Activated CD4-positive, alpha-beta memory T cell treated with anti-CD3 and anti-CD28 coated beads, Interleukin-2, amount 10 ng/mL, durations not matched to agents 7 days and 5 days (primary cell): ENCODE results near the gene PRKAG2. TPM values are rescaled to one million over a fixed set of nuclear protein-coding genes. Genes with fewer than 3 reads are reported as not detected.
A peak's percentile ranks its signal among the peaks of the same experiment; 100 is the strongest.
"Not testable (repeated sequence)": the region's sequence is repeated elsewhere in the genome, so short reads cannot be mapped to it uniquely, and the experiment has no call there.

Experiments
- CTCF ChIA-PET: fragments of 350-600 bp; sonication (Branson Sonifier 250); formaldehyde crosslinking; loops from one replicate; lab custom pipeline; 2021; ENCODE audit warnings: antibody characterized with exemption, inconsistent platforms; lab: Charles Lee
- POLR2A ChIA-PET: fragments of 350-600 bp; sonication (Branson Sonifier 250); formaldehyde crosslinking; loops from one replicate; lab custom pipeline; 2021; ENCODE audit warnings: antibody characterized with exemption; lab: Charles Lee
- DNase-seq: peaks from one replicate; pipeline ENCODE4 v3.0.0-alpha.2; 2020
- H3K27ac Mint-ChIP-seq: one replicate; pipeline ENCODE4 v1.8.0; 2021; ENCODE audit warnings: mild to moderate bottlenecking, mixed read lengths
- H3K27me3 Mint-ChIP-seq: one replicate; pipeline ENCODE4 v1.8.0; 2021; ENCODE audit warnings: mixed read lengths
- H3K36me3 Mint-ChIP-seq: one replicate; pipeline ENCODE4 v1.8.0; 2021; ENCODE audit warnings: low read depth, mixed read lengths
- H3K4me1 Mint-ChIP-seq: one replicate; pipeline ENCODE4 v1.8.0; 2021; ENCODE audit warnings: mixed read lengths
- H3K4me3 Mint-ChIP-seq: one replicate; pipeline ENCODE4 v1.8.0; 2021; ENCODE audit warnings: mild to moderate bottlenecking, mixed read lengths
- H3K9me3 Mint-ChIP-seq: one replicate; pipeline ENCODE4 v1.8.0; 2021; ENCODE audit warnings: mixed read lengths
- total RNA-seq, 2 experiments: library from RNA; stranded (reverse); gene quantifications; one replicate each; pipeline ENCODE4 v1.2.3, GENCODE V29; 2021

Gene PRKAG2
- total RNA-seq, 2 experiments from 2014 or later = 25.4 to 33.7 TPM

- Mint-ChIP-seq H3K27me3 (no peaks in the 10 kb centered on the region), H3K9me3 (no peaks in the 10 kb centered on the region), H3K4me1 (peaks cover 21% of the 10 kb centered on the region), H3K36me3 (no peaks in the 10 kb centered on the region), H3K4me3 (no peak overlapping the region), H3K27ac (peak overlapping the region; percentile 33)
- no peak for DNase-seq
- ChIA-PET POLR2A (no interaction called here), CTCF (no interaction called here)
Measured at GRCh38 chr7:151755131-151755801, 121.6 kb downstream of the PRKAG2 start.

DNA sequence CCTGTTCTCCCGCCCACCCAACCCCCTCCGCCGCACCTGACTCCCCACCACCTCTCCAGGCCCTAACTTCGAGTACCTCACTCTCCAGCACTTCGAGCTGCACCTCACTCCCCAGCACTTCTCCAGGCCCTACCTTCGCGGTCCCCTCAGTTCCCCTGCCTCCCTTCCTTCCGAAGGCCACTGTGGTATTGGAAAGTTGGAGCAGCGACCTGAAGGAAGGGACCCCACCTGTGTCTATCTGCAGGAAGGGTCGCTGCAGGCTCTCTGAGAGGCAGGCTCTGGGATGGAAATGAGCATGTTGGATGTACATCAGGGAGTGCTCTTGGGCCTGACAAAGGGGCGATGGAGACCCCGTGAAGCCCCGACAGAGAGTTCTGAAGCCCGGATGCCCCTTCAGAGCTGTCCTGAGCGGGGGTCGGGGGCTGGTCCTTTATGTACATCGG, 122.2 kb downstream of the PRKAG2 start:
- H3K36me3 Mint-ChIP-seq = no peaks in the 10 kb centered on the region
- H3K4me1 Mint-ChIP-seq = peaks cover 21% of the 10 kb centered on the region
- ChIA-PET POLR2A (no interaction called here), CTCF (no interaction called here)
- H3K9me3 Mint-ChIP-seq = no peaks in the 10 kb centered on the region
- DNase-seq = no peak
- no peak overlapping the region for H3K27ac Mint-ChIP-seq
- H3K4me3 Mint-ChIP-seq = no peak overlapping the region
- no peaks in the 10 kb centered on the region for H3K27me3 Mint-ChIP-seq

- Mint-ChIP-seq H3K4me1 (peaks cover 21% of the 10 kb centered on the region), H3K9me3 (no peaks in the 10 kb centered on the region), H3K36me3 (no peaks in the 10 kb centered on the region), H3K27me3 (no peaks in the 10 kb centered on the region), H3K27ac (no peak overlapping the region), H3K4me3 (no peak overlapping the region)
- ChIA-PET POLR2A (no interaction called here), CTCF (no interaction called here)
- no peak for DNase-seq
Measured at GRCh38 chr7:151754142-151754590, 122.7 kb downstream of the PRKAG2 start.

- Mint-ChIP-seq H3K4me1 (peaks cover 21% of the 10 kb centered on the region), H3K9me3 (no peaks in the 10 kb centered on the region), H3K36me3 (no peaks in the 10 kb centered on the region), H3K4me3 (no peak overlapping the region), H3K27ac (no peak overlapping the region), H3K27me3 (no peaks in the 10 kb centered on the region)
- DNase-seq = no peak
- POLR2A ChIA-PET = no interaction called here
- CTCF ChIA-PET = no interaction called here
Measured at GRCh38 chr7:151752816-151753595, 123.9 kb downstream of the PRKAG2 start.

DNA sequence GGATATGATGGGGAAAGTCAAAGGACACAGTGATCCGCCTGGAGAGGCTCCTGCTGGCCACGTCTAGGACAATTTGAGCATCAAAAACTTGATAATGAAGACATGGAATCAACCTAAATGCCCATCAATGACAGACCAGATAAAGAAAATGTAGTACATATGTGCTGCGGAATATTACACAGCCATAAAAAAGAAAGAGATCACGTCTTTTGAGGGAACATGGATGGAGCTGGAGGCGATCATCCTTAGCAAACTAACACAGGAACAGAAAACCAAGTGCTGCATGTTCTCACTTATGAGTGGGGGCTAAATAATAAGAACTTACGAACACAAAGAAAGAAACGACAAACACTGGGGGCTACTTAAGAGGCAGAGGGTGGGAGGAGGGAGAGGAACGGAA, 124.9 kb downstream of the PRKAG2 start:
- Mint-ChIP-seq H3K4me3 (no peak overlapping the region), H3K4me1 (peaks cover 23% of the 10 kb centered on the region), H3K9me3 (no peaks in the 10 kb centered on the region), H3K36me3 (no peaks in the 10 kb centered on the region), H3K27ac (no peak overlapping the region), H3K27me3 (no peaks in the 10 kb centered on the region)
- POLR2A ChIA-PET = no interaction called here
- CTCF ChIA-PET = interaction anchor here (1.6 kb wide), 1 partner anchor 8 kb away, joined by 4 read pairs; no protein-coding TSS in a partner anchor
- no peak for DNase-seq

DNA sequence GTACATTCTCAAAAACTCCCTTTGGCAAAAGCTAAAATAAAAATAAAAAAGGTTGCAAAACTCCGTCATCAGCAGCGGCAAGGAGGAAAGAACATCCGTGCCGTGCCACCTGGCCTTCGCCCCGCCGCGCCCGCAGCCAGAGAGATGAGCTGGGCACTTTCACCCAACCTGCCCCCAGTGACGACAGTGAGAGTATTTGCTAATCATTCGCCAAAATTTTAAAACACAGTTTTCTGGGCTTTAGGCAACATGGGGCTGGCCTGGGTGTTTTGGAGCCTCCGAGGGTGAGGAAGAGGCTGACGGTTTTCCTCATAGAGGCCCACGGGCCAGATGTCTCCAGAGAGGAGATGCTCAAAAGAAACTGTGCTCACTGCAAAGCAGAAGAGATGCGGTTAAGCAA, 128.2 kb downstream of the PRKAG2 start:
- POLR2A ChIA-PET = no interaction called here
- Mint-ChIP-seq H3K4me3 (no peak overlapping the region), H3K9me3 (no peaks in the 10 kb centered on the region)

GRCh38 chr7:151748021-151748420, 128.9 kb downstream of the PRKAG2 start:
- H3K4me3 Mint-ChIP-seq, H3K27me3 Mint-ChIP-seq, POLR2A ChIA-PET, DNase-seq, H3K27ac Mint-ChIP-seq, H3K36me3 Mint-ChIP-seq, H3K9me3 Mint-ChIP-seq: not testable (repeated sequence)
- H3K4me1 Mint-ChIP-seq = peaks cover 22% of the 10 kb centered on the region
- CTCF ChIA-PET = interaction anchor here (0.6 to 1.7 kb wide), 2 partner anchors 185 to 299 kb away, joined by 3 to 5 read pairs; no protein-coding TSS in a partner anchor

More for the DNA sequence above, 128.2 kb downstream of the PRKAG2 start:
- H3K4me1 Mint-ChIP-seq = peaks cover 18% of the 10 kb centered on the region
- CTCF ChIA-PET = interaction anchor here (1.7 kb wide), 1 partner anchor 300 kb away, joined by 3 read pairs; no protein-coding TSS in a partner anchor
- no peaks in the 10 kb centered on the region for H3K27me3 Mint-ChIP-seq
- H3K36me3 Mint-ChIP-seq = no peaks in the 10 kb centered on the region
- no peak overlapping the region for H3K27ac Mint-ChIP-seq
- DNase-seq = no peak

DNA sequence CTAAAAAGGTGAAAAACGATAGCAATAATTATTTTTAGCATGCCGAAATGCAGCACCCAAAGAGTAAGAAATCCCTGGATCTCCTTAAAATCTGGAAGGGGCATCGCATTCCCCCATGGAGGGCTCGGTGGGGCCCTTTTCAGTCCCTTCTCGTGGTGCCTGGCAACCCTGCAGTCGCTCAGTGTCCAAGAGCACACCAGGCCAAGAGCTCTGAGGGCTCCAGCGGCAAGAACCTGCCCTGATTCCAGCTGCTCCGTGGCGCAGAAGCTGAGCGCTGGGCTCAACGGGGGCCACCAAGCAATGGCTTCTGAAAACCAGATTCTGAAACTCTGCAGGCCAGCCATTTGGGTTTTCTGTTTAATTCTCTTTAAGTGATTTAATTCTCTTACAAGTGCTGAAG, 131.2 kb downstream of the PRKAG2 start:
- H3K27me3 Mint-ChIP-seq = no peaks in the 10 kb centered on the region
- H3K27ac Mint-ChIP-seq = no peak overlapping the region
- H3K4me1 Mint-ChIP-seq = peaks cover 22% of the 10 kb centered on the region
- H3K9me3 Mint-ChIP-seq = no peaks in the 10 kb centered on the region
- H3K4me3 Mint-ChIP-seq = no peak overlapping the region
- H3K36me3 Mint-ChIP-seq = no peaks in the 10 kb centered on the region
- DNase-seq = no peak
- ChIA-PET POLR2A (no interaction called here), CTCF (interaction anchor here (1.1 to 1.9 kb wide), 4 partner anchors 11 to 114 kb away, joined by 3 to 8 read pairs (median 4); no protein-coding TSS in a partner anchor)

DNA sequence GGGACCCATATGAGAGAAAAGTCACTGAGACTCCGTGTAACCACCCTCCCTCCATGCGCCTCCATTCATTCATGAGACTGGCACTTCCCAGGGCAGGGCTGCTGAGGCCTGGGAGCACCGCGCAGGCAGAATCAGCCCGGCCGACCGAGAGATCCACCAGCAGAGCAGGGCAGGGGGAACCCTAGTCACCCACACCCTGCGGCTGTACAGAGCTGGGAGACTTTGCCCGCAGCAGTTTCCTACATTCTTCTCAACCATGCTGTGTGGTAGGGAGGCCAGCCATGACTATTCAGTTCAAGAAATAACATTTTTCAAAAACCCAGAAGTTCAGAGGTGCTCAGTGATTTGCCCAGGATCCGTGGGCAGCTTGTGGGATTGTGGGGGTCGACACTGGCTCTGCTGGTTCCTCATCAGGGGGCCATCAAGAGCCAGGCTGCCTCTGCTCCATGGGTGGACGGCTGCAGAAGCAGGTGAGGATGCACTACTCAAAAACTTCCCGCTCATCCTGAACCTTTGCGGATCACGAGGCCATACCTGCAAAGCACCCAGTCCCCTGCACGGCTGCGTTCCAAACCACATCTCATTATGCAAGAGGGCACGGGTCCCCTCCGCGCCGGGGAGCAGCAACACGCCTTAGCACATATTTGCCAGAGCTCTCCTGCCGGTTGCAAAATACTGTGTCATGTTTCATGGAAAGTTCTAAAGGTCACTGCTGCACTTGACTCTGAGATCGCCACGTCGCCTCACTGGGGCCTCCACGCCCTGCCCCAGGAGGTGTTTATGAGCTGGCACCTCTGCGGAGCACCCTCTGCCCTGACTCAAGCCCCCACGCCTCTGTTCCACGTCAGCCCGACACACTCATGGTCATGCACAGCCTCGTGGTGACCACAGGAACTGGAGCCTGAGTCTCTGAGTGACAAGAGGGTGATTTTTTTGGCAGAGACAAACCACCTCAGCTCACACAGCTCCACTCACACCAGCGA, 132.0 kb downstream of the PRKAG2 start:
- DNase-seq = peak; percentile 27
- peaks cover 22% of the 10 kb centered on the region for H3K4me1 Mint-ChIP-seq
- no peaks in the 10 kb centered on the region for H3K9me3 Mint-ChIP-seq
- no peak overlapping the region for H3K27ac Mint-ChIP-seq
- ChIA-PET POLR2A (no interaction called here), CTCF (interaction anchor here (1.3 to 1.9 kb wide), 3 partner anchors 12 to 114 kb away, joined by 3 to 8 read pairs (median 4); no protein-coding TSS in a partner anchor)
- H3K27me3 Mint-ChIP-seq = no peaks in the 10 kb centered on the region
- no peak overlapping the region for H3K4me3 Mint-ChIP-seq
- no peaks in the 10 kb centered on the region for H3K36me3 Mint-ChIP-seq

- DNase-seq = no peak
- H3K4me1 Mint-ChIP-seq = peaks cover 22% of the 10 kb centered on the region
- CTCF ChIA-PET = interaction anchor here (1.3 kb wide), 1 partner anchor 113 kb away, joined by 4 read pairs; no protein-coding TSS in a partner anchor
Measured at GRCh38 chr7:151744051-151744580, 132.8 kb downstream of the PRKAG2 start.

DNA sequence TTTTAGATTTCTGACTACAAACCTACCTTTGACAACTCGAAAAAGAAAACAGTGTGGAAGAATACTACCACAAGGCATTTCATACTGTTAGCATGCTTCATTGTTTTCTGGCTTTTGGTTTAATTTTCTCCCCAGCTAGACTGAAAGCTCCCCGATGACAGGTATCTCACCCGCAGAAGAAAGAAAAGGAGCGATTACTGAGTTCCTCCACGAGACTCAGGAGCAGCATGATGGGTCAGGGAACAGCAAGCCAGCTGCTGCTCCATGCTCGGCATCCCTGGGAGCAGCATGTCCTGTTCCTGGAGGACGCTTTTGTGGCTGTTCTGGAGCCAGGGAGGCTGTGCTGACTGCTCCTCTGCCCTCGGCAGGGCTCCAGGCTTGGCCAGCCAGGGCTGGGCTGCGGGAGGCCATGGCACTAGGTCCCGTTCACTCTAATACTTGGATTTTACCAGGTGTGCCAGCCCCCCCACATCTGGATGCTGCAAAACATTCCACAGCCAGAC, 133.4 kb downstream of the PRKAG2 start:
- Mint-ChIP-seq H3K9me3 (no peaks in the 10 kb centered on the region), H3K27ac (no peak overlapping the region), H3K4me3 (no peak overlapping the region), H3K4me1 (peaks cover 22% of the 10 kb centered on the region), H3K27me3 (no peaks in the 10 kb centered on the region), H3K36me3 (no peaks in the 10 kb centered on the region)
- ChIA-PET POLR2A (no interaction called here), CTCF (no interaction called here)
- DNase-seq = no peak

More at GRCh38 chr7:151744051-151744580, 132.8 kb downstream of the PRKAG2 start:
- H3K9me3 Mint-ChIP-seq = no peaks in the 10 kb centered on the region
- no peak overlapping the region for H3K27ac Mint-ChIP-seq
- H3K4me3 Mint-ChIP-seq = no peak overlapping the region
- POLR2A ChIA-PET = no interaction called here
- no peaks in the 10 kb centered on the region for H3K27me3 Mint-ChIP-seq
- H3K36me3 Mint-ChIP-seq = no peaks in the 10 kb centered on the region
